Esophagus squamous epithelium (tissue), 4 donors: Measurements from ENCODE around the gene NAA10.

Experiments
- CTCF ChIP-seq, 6 experiments: fragments of 450-650 bp in 4 of 6; fragments of 200-600 bp in 2 of 6; sonication (generic) in 2 of 6; IDR thresholded peaks; one replicate each; pipeline ENCODE4 v1.5.1; 2016 to 2019; ENCODE audit warnings: antibody characterized with exemption in 6 of 6, mild to moderate bottlenecking in 4 of 6, moderate library complexity in 4 of 6
- POLR2A ChIP-seq, 4 donors: fragments of 450-650 bp; IDR thresholded peaks; one replicate each; pipeline ENCODE4 v1.6.1; 2017; ENCODE audit warnings: antibody characterized with exemption in 4 of 4, mild to moderate bottlenecking in 4 of 4, moderate library complexity in 3 of 4

- TF ChIP-seq CTCF (IDR thresholded peaks at IDR 0.05) (no peak), POLR2A (IDR thresholded peaks at IDR 0.05) (no peak)
These were observed 45.7 kb downstream of the NAA10 start for GRCh38 chrX:153889123-153889522.
